NT2/D1 (cell line): ENCODE results near the gene SUSD3.

Source experiments
- SUZ12 ChIP-seq: IDR thresholded peaks from 2 replicates; pipeline ENCODE4 v1.6.1; 2011; ENCODE audit not compliant: insufficient read length, insufficient read depth; ENCODE audit errors: extremely low read depth
- YY1 ChIP-seq: IDR thresholded peaks from 2 replicates; pipeline ENCODE4 v1.6.1; 2011; ENCODE audit not compliant: insufficient read length, insufficient read depth
- ZNF274 ChIP-seq: IDR thresholded peaks from 2 replicates; pipeline ENCODE4 v1.6.1; 2011; ENCODE audit warnings: mild to moderate bottlenecking, low read depth, low read length

DNA sequence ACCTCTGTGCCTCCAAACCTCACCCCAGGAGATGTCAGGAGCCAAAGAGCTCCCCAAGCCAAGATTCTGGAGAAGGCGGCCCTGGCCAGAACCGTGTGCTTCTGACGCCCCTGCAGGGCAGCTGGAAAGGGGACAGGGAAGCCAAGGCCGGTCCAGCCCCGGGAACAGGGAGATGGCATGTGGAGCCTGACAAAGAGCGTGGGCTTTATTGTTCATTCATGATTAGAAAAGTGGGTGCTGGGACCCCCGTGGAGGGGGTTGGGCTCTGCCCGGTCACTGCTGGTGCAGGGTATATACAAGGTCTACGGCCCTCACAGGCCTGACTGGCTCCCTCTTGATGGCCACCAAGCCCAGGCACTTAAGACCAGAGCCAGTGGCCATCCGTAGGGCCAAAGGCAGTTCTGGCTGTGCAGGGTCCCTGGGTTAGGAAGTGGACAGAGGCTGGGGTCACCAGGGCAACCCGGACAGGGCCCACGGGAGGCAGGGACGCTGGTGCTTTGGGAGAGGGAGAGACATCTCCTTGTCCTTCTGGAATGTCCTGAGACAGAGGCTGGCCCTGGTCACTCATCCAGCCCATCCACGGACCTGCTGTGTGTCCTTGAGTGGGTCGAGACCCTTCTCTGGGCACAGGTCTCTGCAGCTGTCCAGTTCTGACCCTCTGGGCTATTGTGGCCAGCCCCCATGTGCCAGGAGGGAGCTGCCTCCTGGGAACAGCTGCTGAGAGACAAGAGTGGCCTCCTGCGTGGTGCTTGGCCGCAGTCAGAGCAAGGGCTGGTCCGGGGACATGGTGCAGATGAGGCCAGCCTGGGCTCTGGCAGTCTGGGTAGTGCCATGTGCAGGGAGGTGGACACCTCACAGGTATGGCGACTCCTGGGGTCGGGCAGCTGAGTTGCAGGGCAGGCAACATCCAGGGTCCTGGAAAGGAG, 63.1 kb downstream of the SUSD3 start:
- TF ChIP-seq SUZ12 (no peak), ZNF274 (no peak), YY1 (no peak)
